HG03457 (cell line): ENCODE results near the gene ABCC4.

Experiments
- ATAC-seq: cut with Tn5 transposase; IDR thresholded peaks from one replicate; pipeline ENCODE4 v1.9.1; 2021; ENCODE audit warnings: moderate number of reproducible peaks; ENCODE audit not compliant: unreplicated experiment

ABCC4 gene

GRCh38 chr13:95060014-95060519, 241.2 kb downstream of the ABCC4 start:
- no peak for ATAC-seq

GRCh38 chr13:95059306-95059705, 241.9 kb downstream of the ABCC4 start:
- no peak for ATAC-seq

- ATAC-seq: no peak
Observed at GRCh38 chr13:95058680-95059079, 242.6 kb downstream of the ABCC4 start.

GRCh38 chr13:95056266-95056665, 245.0 kb downstream of the ABCC4 start:
- ATAC-seq: no peak

GRCh38 chr13:95050800-95051615, 250.2 kb downstream of the ABCC4 start:
- ATAC-seq: no peak

- ATAC-seq: no peak
Observed at GRCh38 chr13:95049772-95050171, 251.5 kb downstream of the ABCC4 start.

GRCh38 chr13:95044452-95045205, 256.6 kb downstream of the ABCC4 start:
- ATAC-seq: no peak

GRCh38 chr13:95039415-95039814, 261.8 kb downstream of the ABCC4 start:
- no peak for ATAC-seq

GRCh38 chr13:95038949-95039348, 262.3 kb downstream of the ABCC4 start:
- ATAC-seq: no peak

GRCh38 chr13:95035311-95036109, 265.7 kb downstream of the ABCC4 start:
- ATAC-seq: no peak

GRCh38 chr13:95033890-95034289, 267.4 kb downstream of the ABCC4 start:
- ATAC-seq: peak; percentile 54

- ATAC-seq: no peak
Observed at GRCh38 chr13:95032121-95032520, 269.1 kb downstream of the ABCC4 start.

- ATAC-seq: no peak
Observed at GRCh38 chr13:95030821-95031343, 270.4 kb downstream of the ABCC4 start.

- no peak for ATAC-seq
Observed at GRCh38 chr13:95027638-95028037, 273.6 kb downstream of the ABCC4 start.

- ATAC-seq: no peak
Observed at GRCh38 chr13:95025116-95025515, 276.1 kb downstream of the ABCC4 start.

GRCh38 chr13:95023405-95023804, 277.8 kb downstream of the ABCC4 start:
- no peak for ATAC-seq

- ATAC-seq: no peak
Observed at GRCh38 chr13:95020298-95020987, 280.8 kb downstream of the ABCC4 start.

- ATAC-seq: no peak
Observed at GRCh38 chr13:95019886-95020285, 281.4 kb downstream of the ABCC4 start.

- ATAC-seq: no peak
Observed at GRCh38 chr13:95007322-95007721, 293.9 kb downstream of the ABCC4 start.

GRCh38 chr13:95005300-95005699, 296.0 kb downstream of the ABCC4 start:
- ATAC-seq: no peak
